Nephron (organoid): ENCODE data around the gene RPF1.
"Not testable (repeated sequence)": the region's sequence is repeated elsewhere in the genome, so short reads cannot be mapped to it uniquely, and the experiment has no call there.

Experiments
- H3K27ac Mint-ChIP-seq, 3 experiments: 2 replicates each; pipeline ENCODE4 v1.8.0; 2020; ENCODE audit warnings: mixed read lengths in 3 of 3, mild to moderate bottlenecking in 2 of 3, moderate library complexity in 1 of 3
- H3K27me3 Mint-ChIP-seq: 2 replicates; pipeline ENCODE4 v1.8.0; 2021; ENCODE audit warnings: low read depth, mild to moderate bottlenecking, moderate library complexity, mixed read lengths
- H3K36me3 Mint-ChIP-seq: 2 replicates; pipeline ENCODE4 v1.8.0; 2020; ENCODE audit warnings: low read depth, mixed read lengths
- H3K4me1 Mint-ChIP-seq: 2 replicates; pipeline ENCODE4 v1.8.0; 2020; ENCODE audit warnings: mixed read lengths
- H3K4me3 Mint-ChIP-seq, 3 experiments: 2 replicates each; pipeline ENCODE4 v1.8.0; 2020; ENCODE audit warnings: mild to moderate bottlenecking in 3 of 3, mixed read lengths in 3 of 3, moderate library complexity in 2 of 3
- H3K9me3 Mint-ChIP-seq: 2 replicates; pipeline ENCODE4 v1.8.0; 2020; ENCODE audit warnings: mixed read lengths
- CTCF ChIP-seq, 3 experiments: fragments of 200-600 bp; sonication (generic); IDR thresholded peaks; one replicate each; pipeline ENCODE4 v1.5.0; 2021; ENCODE audit warnings: antibody characterized with exemption in 3 of 3; ENCODE audit not compliant: unreplicated experiment in 3 of 3

Gene RPF1

GRCh38 chr1:84434801-84435549 is 44.1 kb upstream of the RPF1 start:
- H3K27me3 Mint-ChIP-seq: no peaks in the 10 kb centered on the region
- no peak for TF ChIP-seq CTCF (IDR thresholded peaks at IDR 0.05; ENCODE audit: unreplicated experiment in 3 of 3)
- peaks cover 5% of the 10 kb centered on the region for H3K9me3 Mint-ChIP-seq
- no peaks in the 10 kb centered on the region for H3K4me1 Mint-ChIP-seq
- no peak overlapping the region for H3K27ac Mint-ChIP-seq
- H3K36me3 Mint-ChIP-seq: no peaks in the 10 kb centered on the region
- H3K4me3 Mint-ChIP-seq: no peak overlapping the region

DNA sequence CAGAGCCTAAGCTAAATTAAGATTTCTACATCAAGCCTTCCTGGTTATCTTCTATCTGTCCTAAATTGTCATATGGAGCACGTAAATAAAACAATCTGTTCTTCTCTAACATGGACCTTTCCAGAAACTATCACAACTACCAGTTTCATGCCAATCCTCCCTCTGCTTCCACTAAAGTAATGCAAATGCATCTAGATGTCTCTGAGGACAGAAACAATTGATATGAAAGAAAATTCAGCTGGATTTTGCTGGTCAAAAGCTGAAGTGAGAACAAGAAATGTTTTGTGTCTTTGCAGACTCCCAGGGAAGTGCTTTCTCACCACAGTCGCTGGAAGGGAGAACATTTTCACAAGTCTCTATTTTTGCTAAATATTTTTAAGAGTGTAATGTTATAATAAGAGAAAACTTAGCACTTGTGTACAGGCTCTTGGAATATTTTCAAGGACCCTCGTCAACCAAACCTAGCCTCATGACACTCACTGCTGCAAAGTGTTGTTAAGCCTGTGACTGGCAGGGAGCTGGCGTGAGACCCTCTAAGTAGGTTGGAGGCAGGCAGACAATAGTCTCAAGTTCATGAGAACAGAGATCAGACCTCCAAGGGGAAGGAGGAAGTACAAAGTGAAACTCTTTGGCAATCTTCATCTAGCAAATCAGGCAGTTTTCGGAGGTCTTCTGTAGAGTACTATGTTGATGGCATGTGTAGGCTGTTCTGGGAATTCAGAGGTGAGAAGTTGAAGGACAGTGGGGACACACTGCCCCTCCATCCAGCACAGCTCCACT is 42.0 kb upstream of the RPF1 start:
- H3K27ac Mint-ChIP-seq: no peak overlapping the region
- H3K27me3 Mint-ChIP-seq: no peaks in the 10 kb centered on the region
- TF ChIP-seq CTCF (IDR thresholded peaks at IDR 0.05; ENCODE audit: unreplicated experiment in 3 of 3): no peak
- H3K9me3 Mint-ChIP-seq: no peaks in the 10 kb centered on the region
- H3K4me1 Mint-ChIP-seq: no peaks in the 10 kb centered on the region
- no peak overlapping the region for H3K4me3 Mint-ChIP-seq
- H3K36me3 Mint-ChIP-seq: no peaks in the 10 kb centered on the region

GRCh38 chr1:84442256-84442655 is 36.8 kb upstream of the RPF1 start:
- Mint-ChIP-seq H3K4me1 (no peaks in the 10 kb centered on the region), H3K4me3 (no peak overlapping the region), H3K27ac (no peak overlapping the region), H3K9me3 (peaks cover 19% of the 10 kb centered on the region), H3K36me3 (no peaks in the 10 kb centered on the region), H3K27me3 (no peaks in the 10 kb centered on the region)
- TF ChIP-seq CTCF (IDR thresholded peaks at IDR 0.05; ENCODE audit: unreplicated experiment in 3 of 3): peak in 2 of 3 experiments; percentile 24 to 37

DNA sequence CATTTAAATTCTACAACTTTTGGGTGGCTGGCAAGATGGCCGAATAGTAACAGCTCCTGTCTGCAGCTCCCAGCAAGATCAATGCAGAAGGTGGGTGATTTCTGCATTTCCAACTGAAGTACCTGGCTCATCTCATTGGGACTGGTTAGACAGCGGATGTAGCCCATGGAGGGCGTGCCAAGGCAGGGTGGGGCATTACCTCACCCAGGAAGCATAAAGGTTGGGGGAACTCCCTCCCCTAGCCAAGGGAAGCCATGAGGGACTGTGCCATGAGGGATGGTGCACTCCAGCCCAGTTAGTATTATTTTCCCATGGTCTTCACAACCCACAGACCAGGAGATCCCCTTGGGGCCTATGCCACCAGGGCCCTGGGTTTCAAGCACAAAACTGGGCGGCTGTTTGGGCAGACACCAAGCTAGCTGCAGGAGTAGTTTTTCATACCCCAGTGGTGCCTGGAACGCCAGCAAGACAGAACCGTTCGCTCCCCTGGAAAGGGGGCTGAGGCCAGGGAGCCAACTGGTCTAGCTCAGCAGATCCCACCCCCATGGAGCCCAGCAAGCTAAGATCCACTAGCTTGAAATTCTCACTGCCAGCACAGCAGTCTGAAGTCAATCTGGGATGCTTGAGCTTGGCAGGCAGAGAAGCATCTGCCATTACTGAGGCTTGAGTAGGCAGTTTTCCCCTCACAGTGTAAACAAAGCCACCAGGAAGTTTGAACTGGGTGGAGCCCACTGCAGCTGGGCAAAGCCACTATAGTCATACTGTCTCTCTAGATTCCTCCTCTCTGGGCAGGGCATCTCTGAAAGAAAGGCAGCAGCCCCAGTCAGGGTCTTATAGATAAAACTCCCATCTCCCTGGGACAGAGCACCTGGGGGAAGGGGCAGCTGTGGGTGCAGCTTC is 36.1 kb upstream of the RPF1 start:
- not testable (repeated sequence) for H3K4me1 Mint-ChIP-seq, H3K27me3 Mint-ChIP-seq, H3K27ac Mint-ChIP-seq

GRCh38 chr1:84448704-84449103 is 30.4 kb upstream of the RPF1 start:
- not testable (repeated sequence) for H3K27me3 Mint-ChIP-seq, H3K4me1 Mint-ChIP-seq, H3K36me3 Mint-ChIP-seq, H3K27ac Mint-ChIP-seq, H3K4me3 Mint-ChIP-seq
- H3K9me3 Mint-ChIP-seq: peaks cover 20% of the 10 kb centered on the region

More for the DNA sequence above, 36.1 kb upstream of the RPF1 start:
- not testable (repeated sequence) for H3K36me3 Mint-ChIP-seq, H3K4me3 Mint-ChIP-seq
- H3K9me3 Mint-ChIP-seq: peaks cover 20% of the 10 kb centered on the region

- peaks cover 12% of the 10 kb centered on the region for H3K9me3 Mint-ChIP-seq
- H3K36me3 Mint-ChIP-seq: no peaks in the 10 kb centered on the region
- no peaks in the 10 kb centered on the region for H3K4me1 Mint-ChIP-seq
- no peak overlapping the region for H3K27ac Mint-ChIP-seq
- H3K27me3 Mint-ChIP-seq: peaks cover 14% of the 10 kb centered on the region
- no peak for TF ChIP-seq CTCF (IDR thresholded peaks at IDR 0.05; ENCODE audit: unreplicated experiment in 3 of 3)
- H3K4me3 Mint-ChIP-seq: no peak overlapping the region
These were observed 28.2 kb upstream of the RPF1 start for GRCh38 chr1:84450910-84451309.
